Osteoblast (primary cell): ENCODE data around the gene ATP6V0A4. TPM values are rescaled to one million over a fixed set of nuclear protein-coding genes. Genes with fewer than 3 reads are reported as not detected.
"Not testable (repeated sequence)": the region's sequence is repeated elsewhere in the genome, so short reads cannot be mapped to it uniquely, and the experiment has no call there.

Experiments used
- DNase-seq: peaks from one replicate; pipeline ENCODE4 v3.0.0; 2011; ENCODE audit warnings: low spot score, mixed read lengths; ENCODE audit not compliant: insufficient read length; ENCODE audit errors: missing footprints
- H2AFZ ChIP-seq: 2 replicates; pipeline ENCODE4 v1.6.0; 2011; ENCODE audit warnings: mild to moderate bottlenecking, low read length
- H3K27ac ChIP-seq: 2 replicates; pipeline ENCODE4 v1.5.1; 2011; ENCODE audit warnings: mild to moderate bottlenecking, low read depth, low read length, moderate library complexity
- H3K27me3 ChIP-seq: 2 replicates; pipeline ENCODE4 v1.6.0; 2012; ENCODE audit warnings: mild to moderate bottlenecking, control low read depth, inconsistent platforms, low read length, moderate library complexity; ENCODE audit not compliant: insufficient read depth
- H3K36me3 ChIP-seq: 2 replicates; pipeline ENCODE4 v1.5.1; 2011; ENCODE audit warnings: mild to moderate bottlenecking, low read length, control low read depth, moderate library complexity; ENCODE audit not compliant: insufficient read depth
- H3K4me1 ChIP-seq: 2 replicates; pipeline ENCODE4 v1.5.1; 2011; ENCODE audit warnings: mild to moderate bottlenecking, low read length, control low read depth, moderate library complexity; ENCODE audit not compliant: insufficient read depth
- H3K4me2 ChIP-seq: 2 replicates; pipeline ENCODE4 v1.6.0; 2011; ENCODE audit warnings: mild to moderate bottlenecking, low read length; ENCODE audit not compliant: insufficient read depth
- H3K4me3 ChIP-seq: fragments of 200-600 bp; sonication (generic); 3 replicates; pipeline ENCODE4 v1.5.1; 2012; ENCODE audit warnings: mild to moderate bottlenecking, low read length, inconsistent platforms; ENCODE audit not compliant: insufficient read depth
- H3K79me2 ChIP-seq: 2 replicates; pipeline ENCODE4 v1.6.0; 2012; ENCODE audit warnings: mild to moderate bottlenecking, low read length, control low read depth, inconsistent platforms; ENCODE audit not compliant: insufficient read depth
- H3K9me3 ChIP-seq: 2 replicates; pipeline ENCODE4 v1.5.1; 2011; ENCODE audit warnings: low read depth, low read length, control low read depth
- H4K20me1 ChIP-seq: 2 replicates; pipeline ENCODE4 v1.6.0; 2012; ENCODE audit warnings: mild to moderate bottlenecking, low read length, control low read depth; ENCODE audit not compliant: insufficient read depth
- CTCF ChIP-seq: IDR thresholded peaks from 2 replicates; pipeline ENCODE4 v1.5.1; 2011; ENCODE audit warnings: mild to moderate bottlenecking, low read depth, low read length, moderate library complexity; ENCODE audit errors: extremely low read depth
- total RNA-seq: library from RNA; depleted of rRNA; stranded (reverse); fragments of >200 nt; gene quantifications from 2 replicates; pipeline ENCODE4 v1.2.3, GENCODE V29; 2012

ATP6V0A4 gene
- total RNA-seq, 1 donor, result under 0.01 TPM

- no peak overlapping the region for H3K4me2 ChIP-seq
- H3K4me1 ChIP-seq, result no peaks in the 10 kb centered on the region
- H3K79me2 ChIP-seq, result no peaks in the 10 kb centered on the region
- H3K27ac ChIP-seq, result no peak overlapping the region
- no peak overlapping the region for H3K4me3 ChIP-seq
- no peak overlapping the region for H2AFZ ChIP-seq
- no peaks in the 10 kb centered on the region for H3K36me3 ChIP-seq
- no peaks in the 10 kb centered on the region for H4K20me1 ChIP-seq
- no peaks in the 10 kb centered on the region for H3K27me3 ChIP-seq
- H3K9me3 ChIP-seq, result no peaks in the 10 kb centered on the region
- DNase-seq, result no peak
- no peak for TF ChIP-seq CTCF
Measured at GRCh38 chr7:138816650-138817049, 18.7 kb upstream of the ATP6V0A4 start.

- Histone ChIP-seq H3K4me1 (no peaks in the 10 kb centered on the region), H2AFZ (no peak overlapping the region), H3K79me2 (no peaks in the 10 kb centered on the region), H3K27me3 (no peaks in the 10 kb centered on the region), H4K20me1 (no peaks in the 10 kb centered on the region), H3K4me2 (no peak overlapping the region), H3K9me3 (no peaks in the 10 kb centered on the region), H3K27ac (no peak overlapping the region), H3K36me3 (no peaks in the 10 kb centered on the region), H3K4me3 (no peak overlapping the region)
- no peak for TF ChIP-seq CTCF
- DNase-seq, result no peak
Measured at GRCh38 chr7:138814816-138815332, 16.9 kb upstream of the ATP6V0A4 start.

GRCh38 chr7:138813945-138814344 lies 15.9 kb upstream of the ATP6V0A4 start:
- no peaks in the 10 kb centered on the region for H3K9me3 ChIP-seq
- no peak overlapping the region for H3K4me3 ChIP-seq
- H3K79me2 ChIP-seq, result no peaks in the 10 kb centered on the region
- H3K27me3 ChIP-seq, result no peaks in the 10 kb centered on the region
- no peak for DNase-seq
- no peaks in the 10 kb centered on the region for H4K20me1 ChIP-seq
- no peak for TF ChIP-seq CTCF
- no peak overlapping the region for H3K27ac ChIP-seq
- no peaks in the 10 kb centered on the region for H3K4me1 ChIP-seq
- no peak overlapping the region for H3K4me2 ChIP-seq
- no peak overlapping the region for H2AFZ ChIP-seq
- no peaks in the 10 kb centered on the region for H3K36me3 ChIP-seq

GRCh38 chr7:138811327-138811726 lies 13.3 kb upstream of the ATP6V0A4 start:
- H3K27me3 ChIP-seq, H3K4me2 ChIP-seq, H3K9me3 ChIP-seq, H4K20me1 ChIP-seq, H3K27ac ChIP-seq, DNase-seq, H3K4me1 ChIP-seq, H3K79me2 ChIP-seq, H3K4me3 ChIP-seq, H3K36me3 ChIP-seq, H2AFZ ChIP-seq: not testable (repeated sequence)

GRCh38 chr7:138809346-138809745 lies 11.3 kb upstream of the ATP6V0A4 start:
- no peaks in the 10 kb centered on the region for H3K9me3 ChIP-seq
- no peak overlapping the region for H3K4me2 ChIP-seq
- no peak for TF ChIP-seq CTCF
- DNase-seq, result no peak
- H3K27me3 ChIP-seq, result no peaks in the 10 kb centered on the region
- H3K27ac ChIP-seq, result no peak overlapping the region
- H4K20me1 ChIP-seq, result no peaks in the 10 kb centered on the region
- no peak overlapping the region for H3K4me3 ChIP-seq
- H3K79me2 ChIP-seq, result no peaks in the 10 kb centered on the region
- no peaks in the 10 kb centered on the region for H3K36me3 ChIP-seq
- no peak overlapping the region for H2AFZ ChIP-seq
- H3K4me1 ChIP-seq, result no peaks in the 10 kb centered on the region
